B cell (primary cell): ENCODE measurements around the gene HSPA14. TPM values are rescaled to one million over a fixed set of nuclear protein-coding genes. Genes with fewer than 3 reads are reported as not detected.

Experiments used
- ATAC-seq: fragments of 200-7000 bp; cut with Tn5 transposase; one replicate; pipeline ENCODE4 v1.10.0; 2021; ENCODE audit warnings: low read depth, mild to moderate bottlenecking, moderate number of reproducible peaks, moderate library complexity
- CTCF ChIA-PET: fragments of 350-600 bp; sonication (Branson Sonifier 250); formaldehyde crosslinking; loops from one replicate; lab custom pipeline; 2021; ENCODE audit warnings: antibody characterized with exemption, inconsistent platforms; lab: Charles Lee
- POLR2A ChIA-PET: fragments of 350-600 bp; sonication (Branson Sonifier 250); formaldehyde crosslinking; loops from one replicate; lab custom pipeline; 2021; ENCODE audit warnings: antibody characterized with exemption; lab: Charles Lee
- DNase-seq: peaks from one replicate; pipeline ENCODE4 v3.0.0; 2013
- H2AFZ ChIP-seq: 2 replicates; pipeline ENCODE4 v1.6.1; 2012; ENCODE audit warnings: mild to moderate bottlenecking, low read depth, low read length; ENCODE audit not compliant: insufficient read depth, poor library complexity, severe bottlenecking
- H3K27ac ChIP-seq, 2 donors: 1 replicate in 1 of 2; 2 replicates in 1 of 2; pipeline ENCODE4 v1.5.1; 2012 to 2013; ENCODE audit warnings: low read length in 2 of 2, mild to moderate bottlenecking in 2 of 2, moderate library complexity in 1 of 2
- H3K27me3 ChIP-seq, 4 experiments: fragments of 200-600 bp in 1 of 4; sonication (generic) in 1 of 4; replicated peaks in 1 of 4; 1 replicate in 2 of 4; 2 replicates in 2 of 4; pipeline versions ENCODE4 v1.6.1 to v1.7.0; 2013 to 2016; ENCODE audit warnings: low read length in 3 of 4, mild to moderate bottlenecking in 2 of 4, mixed read lengths in 1 of 4, moderate library complexity in 1 of 4; ENCODE audit not compliant: insufficient read depth in 4 of 4, control insufficient read depth in 3 of 4; ENCODE audit errors: control extremely low read depth in 1 of 4
- H3K36me3 ChIP-seq, 2 experiments: replicated peaks in 1 of 2; 1 replicate in 1 of 2; 2 replicates in 1 of 2; pipeline versions ENCODE4 v1.6.1 to v1.7.1; 2013; ENCODE audit warnings: low read length in 1 of 2; ENCODE audit not compliant: insufficient read depth in 2 of 2, control insufficient read depth in 1 of 2; ENCODE audit errors: control extremely low read depth in 1 of 2, extremely low read depth in 1 of 2
- H3K4me1 ChIP-seq, 2 donors: fragments of 200-600 bp in 1 of 2; sonication (generic) in 1 of 2; 1 replicate in 1 of 2; 2 replicates in 1 of 2; pipeline versions ENCODE4 v1.5.1 to v1.6.1; 2013 to 2017; ENCODE audit warnings: low read length in 2 of 2; ENCODE audit not compliant: control insufficient read depth in 2 of 2, insufficient read depth in 2 of 2
- H3K4me2 ChIP-seq: replicated peaks from 2 replicates; pipeline ENCODE3; 2012; ENCODE audit warnings: mild to moderate bottlenecking, low read depth, low read length; ENCODE audit not compliant: poor library complexity, severe bottlenecking
- H3K4me3 ChIP-seq, 5 experiments: fragments of 200-600 bp in 1 of 5; sonication (generic) in 1 of 5; 1 replicate in 3 of 5; 2 replicates in 2 of 5; pipeline versions ENCODE4 v1.5.1 to v1.7.0; 2011 to 2016; ENCODE audit warnings: low read length in 4 of 5, mild to moderate bottlenecking in 4 of 5, low read depth in 2 of 5, control low read depth in 1 of 5, moderate library complexity in 1 of 5; ENCODE audit not compliant: insufficient read depth in 1 of 5; ENCODE audit errors: control extremely low read depth in 1 of 5, extremely low read depth in 1 of 5
- H3K79me2 ChIP-seq: fragments of 200-600 bp; sonication (generic); one replicate; pipeline ENCODE4 v1.6.0; 2016; ENCODE audit warnings: low read length; ENCODE audit not compliant: control insufficient read depth, insufficient read depth
- H3K9ac ChIP-seq: fragments of 200-600 bp; sonication (generic); 2 replicates; pipeline ENCODE4 v1.6.1; 2017; ENCODE audit warnings: mild to moderate bottlenecking, low read length, moderate library complexity
- H3K9me3 ChIP-seq, 3 donors: one replicate each; pipeline versions ENCODE4 v1.6.1 to v1.7.1; 2013; ENCODE audit warnings: low read length in 2 of 3; ENCODE audit not compliant: control insufficient read depth in 2 of 3, insufficient read depth in 1 of 3; ENCODE audit errors: control extremely low read depth in 1 of 3
- H4K20me1 ChIP-seq: 2 replicates; pipeline ENCODE4 v1.6.0; 2012; ENCODE audit warnings: mild to moderate bottlenecking, low read length; ENCODE audit not compliant: insufficient read depth, control insufficient read depth, poor library complexity, severe bottlenecking
- H3K27ac Mint-ChIP-seq: one replicate; pipeline ENCODE4 v1.8.0; 2021; ENCODE audit warnings: mixed read lengths
- H3K27me3 Mint-ChIP-seq: one replicate; pipeline ENCODE4 v1.8.0; 2021; ENCODE audit warnings: mixed read lengths
- H3K4me1 Mint-ChIP-seq: one replicate; pipeline ENCODE4 v1.8.0; 2021; ENCODE audit warnings: mixed read lengths
- H3K4me3 Mint-ChIP-seq: one replicate; pipeline ENCODE4 v1.8.0; 2021; ENCODE audit warnings: mixed read lengths
- H3K9me3 Mint-ChIP-seq: one replicate; pipeline ENCODE4 v1.8.0; 2022; ENCODE audit warnings: mixed read lengths; ENCODE audit not compliant: insufficient read depth
- CTCF ChIP-seq: fragments of 200-600 bp; IDR thresholded peaks from one replicate; pipeline ENCODE4 v1.8.0; 2022; ENCODE audit warnings: antibody characterized with exemption, mild to moderate bottlenecking
- EZH2 ChIP-seq: IDR thresholded peaks from 2 replicates; pipeline ENCODE4 v1.6.1; 2012; ENCODE audit warnings: borderline replicate concordance, low read depth, mild to moderate bottlenecking, moderate library complexity, low read length; ENCODE audit not compliant: insufficient read depth, poor library complexity, severe bottlenecking
- WGBS: methylation state at CpG from one replicate; pipeline ENCODE4 v1.1.5; 2013; ENCODE audit warnings: missing lambda C conversion rate; ENCODE audit not compliant: insufficient coverage; 5-methylcytosine and 5-hydroxymethylcytosine counted together
- intact Hi-C: fragments of 100-400 bp; cut with micrococcal nuclease; formaldehyde crosslinking; loops from one replicate; pipeline ENCODE4 v1.10.0; 2022
- polyA plus RNA-seq: library from polyadenylated mRNA; depleted of rRNA; stranded (reverse); fragments of >200 nt; gene quantifications from 2 replicates; pipeline ENCODE4 v1.2.3, GENCODE V29; 2012
- total RNA-seq, 2 donors: library from RNA; stranded (reverse); fragments of 120-200 nt in 1 of 2; gene quantifications; 1 replicate in 1 of 2; 2 replicates in 1 of 2; pipeline versions ENCODE4 v1.2.3 to v1.2.4, GENCODE V29; 2013 to 2022

Gene HSPA14
- total and polyA plus RNA-seq, 2 donors (not counting 1 experiment from before 2014, with no cell fraction given): 10.8 to 12.8 TPM

GRCh38 chr10:14798636-14799035, 39.5 kb upstream of the HSPA14 start:
- POLR2A ChIA-PET: no interaction called here
- peaks cover 25 to 26% of the 10 kb centered on the region in 2 donors for H3K4me1 ChIP-seq
- H3K4me2 ChIP-seq: no peak overlapping the region
- H4K20me1 ChIP-seq: no peaks in the 10 kb centered on the region
- no peaks in the 10 kb centered on the region for H3K9me3 Mint-ChIP-seq
- no peaks in the 10 kb centered on the region for H3K27me3 ChIP-seq
- no peak for DNase-seq
- H3K79me2 ChIP-seq: no peaks in the 10 kb centered on the region
- no peaks in the 10 kb centered on the region for H3K36me3 ChIP-seq
- H3K27me3 Mint-ChIP-seq: no peaks in the 10 kb centered on the region
- H3K27ac Mint-ChIP-seq: no peak overlapping the region
- no peak overlapping the region for H3K27ac ChIP-seq
- H3K9me3 ChIP-seq: no peaks in the 10 kb centered on the region
- CTCF ChIA-PET: interaction anchor here (1.4 kb wide), 1 partner anchor 24 kb away, joined by 5 read pairs; no protein-coding TSS in a partner anchor
- TF ChIP-seq EZH2 (no peak), CTCF (no peak)
- no peak overlapping the region for H2AFZ ChIP-seq
- H3K4me1 Mint-ChIP-seq: peaks cover 35% of the 10 kb centered on the region
- no peak for ATAC-seq
- intact Hi-C loops: no loop called here
- H3K9ac ChIP-seq: no peak overlapping the region
- H3K4me3 Mint-ChIP-seq: no peak overlapping the region
- WGBS: 14% methylated on average over 1 of the region's 5 CpGs
- no peak overlapping the region for H3K4me3 ChIP-seq

- POLR2A ChIA-PET: no interaction called here
Observed at GRCh38 chr10:14800397-14800796, 37.7 kb upstream of the HSPA14 start.

More at GRCh38 chr10:14800397-14800796, 37.7 kb upstream of the HSPA14 start:
- ATAC-seq (peak; percentile 33), DNase-seq (peak; percentile 17)
- Mint-ChIP-seq H3K9me3 (no peaks in the 10 kb centered on the region), H3K4me1 (peaks cover 35% of the 10 kb centered on the region), H3K27me3 (no peaks in the 10 kb centered on the region), H3K4me3 (no peak overlapping the region), H3K27ac (peak overlapping the region; percentile 43)
- peak overlapping the region; percentile 29 for H3K4me2 ChIP-seq
- H2AFZ ChIP-seq: peak overlapping the region; percentile 14
- no peaks in the 10 kb centered on the region for H4K20me1 ChIP-seq
- H3K9me3 ChIP-seq: no peaks in the 10 kb centered on the region
- CTCF ChIA-PET: interaction anchor here (1.6 kb wide), 1 partner anchor 142 kb away, joined by 4 read pairs; no protein-coding TSS in a partner anchor
- peaks cover 25 to 26% of the 10 kb centered on the region in 2 donors for H3K4me1 ChIP-seq
- no peak overlapping the region for H3K27ac ChIP-seq
- 86% methylated on average over 1 of the region's 1 CpG for WGBS
- TF ChIP-seq CTCF: no peak
- no peak for TF ChIP-seq EZH2
- intact Hi-C loops: loop anchor here (5.0 kb wide), 1 partner anchor 128 kb away; no protein-coding TSS in a partner anchor
- H3K27me3 ChIP-seq: no peaks in the 10 kb centered on the region
- H3K9ac ChIP-seq: no peak overlapping the region
- no peaks in the 10 kb centered on the region for H3K36me3 ChIP-seq
- H3K79me2 ChIP-seq: no peaks in the 10 kb centered on the region
- no peak overlapping the region for H3K4me3 ChIP-seq
